Neural cell (in vitro differentiated cells): ENCODE data around the gene CALML4. TPM values are rescaled to one million over a fixed set of nuclear protein-coding genes. Genes with fewer than 3 reads are reported as not detected.

Source experiments
- H2AFZ ChIP-seq: fragments of 200-600, 300-800 bp; sonication (generic), shearing (Covaris generic); 2 replicates; pipeline ENCODE4 v1.6.0; 2014; ENCODE audit warnings: low read depth, mild to moderate bottlenecking, antibody characterized with exemption, low read length, moderate library complexity
- H3F3A ChIP-seq: fragments of 200-600 bp; shearing (Covaris generic); 2 replicates; pipeline ENCODE4 v1.6.1; 2016; ENCODE audit warnings: mild to moderate bottlenecking, moderate library complexity, mixed read lengths, antibody characterized with exemption, low read length; ENCODE audit not compliant: insufficient read depth, poor library complexity, severe bottlenecking
- H3K27ac ChIP-seq: fragments of 200-600, 300-800 bp; sonication (generic), shearing (Covaris generic); 2 replicates; pipeline ENCODE4 v1.5.1; 2014; ENCODE audit warnings: mild to moderate bottlenecking, low read length, moderate library complexity
- H3K27me3 ChIP-seq: fragments of 300-800, 200-600 bp; sonication (generic), shearing (Covaris generic); 2 replicates; pipeline ENCODE4 v1.6.0; 2014; ENCODE audit warnings: mild to moderate bottlenecking, low read depth, low read length, moderate library complexity; ENCODE audit not compliant: insufficient read depth
- H3K36me3 ChIP-seq: fragments of 300-800, 200-600 bp; sonication (generic), shearing (Covaris generic); 2 replicates; pipeline ENCODE4 v1.5.1; 2014; ENCODE audit warnings: mild to moderate bottlenecking, antibody characterized with exemption, low read length, moderate library complexity; ENCODE audit not compliant: insufficient read depth
- H3K4me2 ChIP-seq: fragments of 300-800, 200-600 bp; sonication (generic), shearing (Covaris generic); 2 replicates; pipeline ENCODE4 v1.6.0; 2014; ENCODE audit warnings: mild to moderate bottlenecking, low read length
- H3K4me3 ChIP-seq: fragments of 300-800, 200-600 bp; sonication (generic), shearing (Covaris generic); 2 replicates; pipeline ENCODE4 v1.5.1; 2014; ENCODE audit warnings: mild to moderate bottlenecking, low read length, moderate library complexity
- H3K79me2 ChIP-seq: fragments of 200-600 bp; shearing (Covaris generic); replicated peaks from 2 replicates; pipeline ENCODE4 v1.6.0; 2014; ENCODE audit warnings: mild to moderate bottlenecking, low read length, moderate library complexity; ENCODE audit not compliant: insufficient read depth
- H3K9ac ChIP-seq: fragments of 300-800, 200-600 bp; sonication (generic), shearing (Covaris generic); 2 replicates; pipeline ENCODE4 v1.6.1; 2016; ENCODE audit warnings: mild to moderate bottlenecking, low read length, mixed read lengths
- H3K9me2 ChIP-seq: fragments of 200-600 bp; shearing (Covaris generic); 2 replicates; pipeline ENCODE4 v1.6.1; 2016; ENCODE audit warnings: mild to moderate bottlenecking, low read length, mixed read lengths; ENCODE audit not compliant: insufficient read depth
- H3K9me3 ChIP-seq: fragments of 200-600, 300-800 bp; sonication (generic), shearing (Covaris generic); 2 replicates; pipeline ENCODE4 v1.6.1; 2016; ENCODE audit warnings: mild to moderate bottlenecking, mixed run types, low read length, moderate library complexity, mixed read lengths
- H4K20me1 ChIP-seq: fragments of 200-600 bp; shearing (Covaris generic); 2 replicates; pipeline ENCODE4 v1.6.1; 2016; ENCODE audit warnings: mild to moderate bottlenecking, mixed run types; ENCODE audit not compliant: insufficient read depth
- CTCF ChIP-seq: fragments of 450-650 bp; IDR thresholded peaks from 2 replicates; pipeline ENCODE4 v1.5.1; 2014; ENCODE audit warnings: antibody characterized with exemption, mild to moderate bottlenecking, moderate library complexity; ENCODE audit not compliant: poor library complexity, severe bottlenecking
- EP300 ChIP-seq: fragments of 450-650 bp; conservative IDR thresholded peaks from 2 replicates; pipeline ENCODE4 v1.6.1; 2014; ENCODE audit warnings: antibody characterized with exemption, mild to moderate bottlenecking, moderate library complexity; ENCODE audit not compliant: poor library complexity, severe bottlenecking
- EZH2 ChIP-seq: fragments of 200-600, 300-800 bp; shearing (Covaris generic), sonication (generic); IDR thresholded peaks from 2 replicates; pipeline ENCODE4 v1.6.1; 2014; ENCODE audit warnings: antibody characterized with exemption, low read length, borderline replicate concordance, mild to moderate bottlenecking; ENCODE audit not compliant: insufficient read depth, poor library complexity, severe bottlenecking
- MXI1 ChIP-seq: fragments of 450-650 bp; conservative IDR thresholded peaks from 2 replicates; pipeline ENCODE4 v1.6.1; 2014; ENCODE audit warnings: antibody characterized with exemption, mild to moderate bottlenecking; ENCODE audit not compliant: poor library complexity, severe bottlenecking
- POLR2AphosphoS5 ChIP-seq: IDR thresholded peaks from 2 replicates; pipeline ENCODE4 v1.6.1; 2012
- RAD21 ChIP-seq: fragments of 450-650 bp; conservative IDR thresholded peaks from 2 replicates; pipeline ENCODE4 v1.6.1; 2014; ENCODE audit warnings: antibody characterized with exemption, mild to moderate bottlenecking, moderate library complexity
- SMC3 ChIP-seq: fragments of 450-650 bp; conservative IDR thresholded peaks from 2 replicates; pipeline ENCODE4 v1.6.1; 2014; ENCODE audit warnings: antibody characterized with exemption, mild to moderate bottlenecking, moderate library complexity; ENCODE audit not compliant: poor library complexity
- TAF1 ChIP-seq: IDR thresholded peaks from 2 replicates; pipeline ENCODE4 v1.6.1; 2012; ENCODE audit warnings: low read depth
- polyA plus RNA-seq: library from polyadenylated mRNA; depleted of rRNA; stranded (reverse); fragments of >200 nt; gene quantifications from 2 replicates; pipeline ENCODE4 v1.2.3, GENCODE V29; 2014
- TF ChIP-seq, protein P1 (sequence below): IDR thresholded peaks from 2 replicates; pipeline ENCODE4 v1.6.1; 2012; ENCODE audit warnings: borderline replicate concordance

CALML4 gene
- polyA plus RNA-seq, 1 donor from 2014 or later = 0.43 TPM

GRCh38 chr15:68207176-68207935, 2.2 kb upstream of the CALML4 start:
- Histone ChIP-seq H4K20me1 (no peaks in the 10 kb centered on the region), H3K27me3 (no peaks in the 10 kb centered on the region), H3K4me2 (no peak overlapping the region), H3K9me3 (no peaks in the 10 kb centered on the region), H3F3A (no peaks in the 10 kb centered on the region), H3K79me2 (no peaks in the 10 kb centered on the region), H3K9me2 (no peaks in the 10 kb centered on the region), H3K27ac (no peak overlapping the region), H3K4me3 (no peak overlapping the region), H3K9ac (no peak overlapping the region), H2AFZ (no peak overlapping the region), H3K36me3 (no peaks in the 10 kb centered on the region)
- TF ChIP-seq EZH2 (no peak), EP300 (no peak), POLR2AphosphoS5 (no peak), MXI1 (no peak), CTCF (no peak), SMC3 (no peak), RAD21 (no peak)

GRCh38 chr15:68206711-68207151, 1.6 kb upstream of the CALML4 start:
- Histone ChIP-seq H3K9me2 (no peaks in the 10 kb centered on the region), H3K27ac (no peak overlapping the region), H3K4me3 (no peak overlapping the region), H4K20me1 (no peaks in the 10 kb centered on the region), H2AFZ (no peak overlapping the region), H3K9ac (no peak overlapping the region), H3K9me3 (no peaks in the 10 kb centered on the region), H3K27me3 (no peaks in the 10 kb centered on the region), H3K36me3 (no peaks in the 10 kb centered on the region), H3K4me2 (no peak overlapping the region), H3K79me2 (no peaks in the 10 kb centered on the region), H3F3A (no peaks in the 10 kb centered on the region)
- TF ChIP-seq POLR2AphosphoS5 (no peak), RAD21 (no peak), SMC3 (no peak), CTCF (no peak), TAF1 (no peak), MXI1 (no peak)
- TF ChIP-seq, protein P1, sequence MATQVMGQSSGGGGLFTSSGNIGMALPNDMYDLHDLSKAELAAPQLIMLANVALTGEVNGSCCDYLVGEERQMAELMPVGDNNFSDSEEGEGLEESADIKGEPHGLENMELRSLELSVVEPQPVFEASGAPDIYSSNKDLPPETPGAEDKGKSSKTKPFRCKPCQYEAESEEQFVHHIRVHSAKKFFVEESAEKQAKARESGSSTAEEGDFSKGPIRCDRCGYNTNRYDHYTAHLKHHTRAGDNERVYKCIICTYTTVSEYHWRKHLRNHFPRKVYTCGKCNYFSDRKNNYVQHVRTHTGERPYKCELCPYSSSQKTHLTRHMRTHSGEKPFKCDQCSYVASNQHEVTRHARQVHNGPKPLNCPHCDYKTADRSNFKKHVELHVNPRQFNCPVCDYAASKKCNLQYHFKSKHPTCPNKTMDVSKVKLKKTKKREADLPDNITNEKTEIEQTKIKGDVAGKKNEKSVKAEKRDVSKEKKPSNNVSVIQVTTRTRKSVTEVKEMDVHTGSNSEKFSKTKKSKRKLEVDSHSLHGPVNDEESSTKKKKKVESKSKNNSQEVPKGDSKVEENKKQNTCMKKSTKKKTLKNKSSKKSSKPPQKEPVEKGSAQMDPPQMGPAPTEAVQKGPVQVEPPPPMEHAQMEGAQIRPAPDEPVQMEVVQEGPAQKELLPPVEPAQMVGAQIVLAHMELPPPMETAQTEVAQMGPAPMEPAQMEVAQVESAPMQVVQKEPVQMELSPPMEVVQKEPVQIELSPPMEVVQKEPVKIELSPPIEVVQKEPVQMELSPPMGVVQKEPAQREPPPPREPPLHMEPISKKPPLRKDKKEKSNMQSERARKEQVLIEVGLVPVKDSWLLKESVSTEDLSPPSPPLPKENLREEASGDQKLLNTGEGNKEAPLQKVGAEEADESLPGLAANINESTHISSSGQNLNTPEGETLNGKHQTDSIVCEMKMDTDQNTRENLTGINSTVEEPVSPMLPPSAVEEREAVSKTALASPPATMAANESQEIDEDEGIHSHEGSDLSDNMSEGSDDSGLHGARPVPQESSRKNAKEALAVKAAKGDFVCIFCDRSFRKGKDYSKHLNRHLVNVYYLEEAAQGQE = no peak
